Aorta (tissue), 5 donors: ENCODE results near the gene CEP128. TPM values are rescaled to one million over a fixed set of nuclear protein-coding genes. Genes with fewer than 3 reads are reported as not detected.

Source experiments
- ATAC-seq: fragments of 200-7000 bp; cut with Tn5 transposase; one replicate; pipeline ENCODE4 v1.9.1; 2022; ENCODE audit warnings: moderate library complexity; ENCODE audit not compliant: low FRiP score
- DNase-seq, 2 donors: peaks; one replicate each; pipeline ENCODE4 v3.0.0-alpha.2; 2020
- H3K27ac ChIP-seq, 2 donors: one replicate each; pipeline ENCODE4 v1.5.1; 2013; ENCODE audit warnings: low read length in 2 of 2, mild to moderate bottlenecking in 2 of 2, moderate library complexity in 2 of 2, control low read depth in 1 of 2, inconsistent platforms in 1 of 2, low read depth in 1 of 2
- H3K27me3 ChIP-seq, 2 donors: one replicate each; pipeline ENCODE4 v1.6.1; 2013; ENCODE audit warnings: control low read depth in 1 of 2, low read length in 1 of 2, mild to moderate bottlenecking in 1 of 2, moderate library complexity in 1 of 2; ENCODE audit not compliant: insufficient read depth in 2 of 2, control insufficient read depth in 1 of 2
- H3K36me3 ChIP-seq, 2 donors: one replicate each; pipeline ENCODE4 v1.6.1; 2013; ENCODE audit warnings: control low read depth in 1 of 2, low read length in 1 of 2, mild to moderate bottlenecking in 1 of 2; ENCODE audit not compliant: insufficient read depth in 2 of 2, control insufficient read depth in 1 of 2
- H3K4me1 ChIP-seq, 2 donors: one replicate each; pipeline ENCODE4 v1.6.1; 2013; ENCODE audit warnings: low read length in 2 of 2, control low read depth in 1 of 2, mild to moderate bottlenecking in 1 of 2, moderate library complexity in 1 of 2; ENCODE audit not compliant: insufficient read depth in 2 of 2, control insufficient read depth in 1 of 2
- H3K4me3 ChIP-seq, 2 donors: one replicate each; pipeline ENCODE4 v1.5.1; 2013; ENCODE audit warnings: low read length in 2 of 2, control low read depth in 1 of 2, mild to moderate bottlenecking in 1 of 2
- H3K9me3 ChIP-seq: one replicate; pipeline ENCODE4 v1.6.1; 2013; ENCODE audit warnings: mild to moderate bottlenecking, low read length; ENCODE audit not compliant: control insufficient read depth
- WGBS, 2 donors: extraction: QIAGEN DNeasy Blood & Tissue Kit; methylation state at CpG; one replicate each; pipeline ENCODE4 v1.1.7; 2013; 5-methylcytosine and 5-hydroxymethylcytosine counted together
- intact Hi-C, 2 donors: fragments of 100-400 bp; cut with DNase I; formaldehyde crosslinking; loops; one replicate each; pipeline versions ENCODE4 v1.14.2 to v1.15.0; 2022
- polyA plus RNA-seq, 2 donors: library from polyadenylated mRNA; stranded (reverse); fragments of 200-250 nt; gene quantifications; one replicate each; pipeline ENCODE4 v1.2.3, GENCODE V29; 2013
- total RNA-seq, 2 donors: library from RNA; stranded (reverse); fragmentation: NEBNext Ultra II Directional; extraction: Animal tissue kit (Norgen Biotek cat#: 25700); gene quantifications; one replicate each; pipeline ENCODE4 v1.2.1, GENCODE V29; 2021
- donor health status: healthy with polysubstance abuse.
- donor health status: Bipolar disorder and iron deficiency.
- donor health status: DM: no; HTN: no; CAD: no.
- donor health status: DM: no; HTN: no; CAD: no.
- donor health status: DM: yes; HTN: yes; CAD: no.

The CEP128 gene
- total and polyA plus RNA-seq, 4 donors: 0.95 to 8.4 (median 4.4) TPM

- WGBS, 2 donors: 83 to 84% methylated on average over 5 of the region's 5 CpGs
- ATAC-seq: no peak
- intact Hi-C loops: loop anchor here in 1 of 2 donors (5.0 kb wide), 1 partner anchor 227 kb away; no protein-coding TSS in a partner anchor
Measured at GRCh38 chr14:80944861-80945617, 3.5 kb upstream of the CEP128 start.

DNA sequence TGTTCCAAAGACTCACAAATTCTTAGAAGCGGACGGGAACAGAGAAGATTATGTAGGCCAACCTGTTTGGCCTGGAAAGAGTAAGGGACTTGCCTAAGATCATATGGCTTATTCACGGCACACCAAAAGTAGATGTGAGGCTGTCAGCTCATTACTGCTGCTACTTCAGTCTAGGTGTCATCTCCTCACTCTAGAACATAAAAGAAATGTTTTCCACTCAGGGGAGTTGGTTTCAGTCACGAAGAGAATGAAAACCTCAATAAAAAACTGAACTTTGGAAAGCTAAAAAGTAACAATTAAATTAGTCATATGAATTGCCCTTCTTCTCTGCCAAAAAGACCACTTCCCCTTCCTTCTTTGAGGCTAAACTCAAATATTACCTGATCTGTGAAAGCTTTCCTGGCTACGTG is 658 bp upstream of the CEP128 start:
- peak; percentile 11 for ATAC-seq

More at GRCh38 chr14:80944861-80945617, 3.5 kb upstream of the CEP128 start:
- Histone ChIP-seq H3K27me3 (peaks cover 0 to 1% of the 10 kb centered on the region in 2 donors), H3K4me1 (no peaks in the 10 kb centered on the region), H3K4me3 (no peak overlapping the region), H3K9me3 (no peaks in the 10 kb centered on the region), H3K36me3 (no peaks in the 10 kb centered on the region), H3K27ac (no peak overlapping the region)
- no peak for DNase-seq

GRCh38 chr14:80940146-80940545 is 1.4 kb downstream of the CEP128 start:
- intact Hi-C loops: loop anchor here in 1 of 2 donors (5.0 kb wide), 1 partner anchor 232 kb away; no protein-coding TSS in a partner anchor

More for the DNA sequence above, 658 bp upstream of the CEP128 start:
- peak overlapping the region in 1 of 2 donors; percentile 39 for H3K4me3 ChIP-seq
- peaks cover 0 to 1% of the 10 kb centered on the region in 2 donors for H3K27me3 ChIP-seq
- no peaks in the 10 kb centered on the region for H3K9me3 ChIP-seq
- no peaks in the 10 kb centered on the region for H3K36me3 ChIP-seq
- H3K4me1 ChIP-seq: no peaks in the 10 kb centered on the region
- H3K27ac ChIP-seq: no peak overlapping the region
- intact Hi-C loops: loop anchor here in 1 of 2 donors (5.0 kb wide), 1 partner anchor 230 kb away; no protein-coding TSS in a partner anchor
- DNase-seq: no peak
- 36 to 46% methylated on average over 5 of the region's 5 CpGs for WGBS, 2 donors

DNA sequence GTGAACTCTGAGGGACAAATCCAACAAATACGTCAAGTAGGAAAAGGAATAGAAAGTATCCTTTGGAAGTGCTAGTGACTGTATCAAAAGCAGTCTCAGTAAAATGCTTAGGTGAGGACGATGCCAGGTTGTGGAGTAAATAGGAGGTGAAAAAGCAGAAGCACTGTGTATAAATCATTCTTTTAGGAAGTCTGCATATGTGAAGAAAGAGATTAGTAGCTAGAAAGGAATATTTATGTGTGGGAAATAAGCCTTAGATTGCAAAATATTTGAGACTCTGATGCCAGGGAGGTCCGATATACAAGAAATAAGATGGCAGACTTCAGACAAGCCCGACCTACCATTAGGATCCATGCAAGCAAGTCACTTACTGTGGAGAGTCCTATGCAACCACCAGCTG is 7.9 kb downstream of the CEP128 start:
- H3K4me1 ChIP-seq: no peaks in the 10 kb centered on the region
- intact Hi-C loops: no loop called here
- H3K27ac ChIP-seq: no peak overlapping the region
- H3K9me3 ChIP-seq: no peaks in the 10 kb centered on the region
- H3K36me3 ChIP-seq: no peaks in the 10 kb centered on the region
- DNase-seq (no peak), ATAC-seq (no peak)
- H3K4me3 ChIP-seq: no peak overlapping the region
- H3K27me3 ChIP-seq: no peaks in the 10 kb centered on the region
- WGBS, 2 donors: 82% methylated on average over 4 of the region's 4 CpGs

More at GRCh38 chr14:80940146-80940545, 1.4 kb downstream of the CEP128 start:
- Histone ChIP-seq H3K36me3 (no peaks in the 10 kb centered on the region), H3K27me3 (peaks cover 0 to 1% of the 10 kb centered on the region in 2 donors), H3K9me3 (no peaks in the 10 kb centered on the region), H3K4me3 (no peak overlapping the region), H3K27ac (no peak overlapping the region), H3K4me1 (no peaks in the 10 kb centered on the region)
- ATAC-seq (no peak), DNase-seq (no peak)
- 72 to 90% methylated on average over 1 of the region's 1 CpG for WGBS, 2 donors

GRCh38 chr14:80933282-80933681 is 8.3 kb downstream of the CEP128 start:
- Histone ChIP-seq H3K4me1 (no peaks in the 10 kb centered on the region), H3K4me3 (no peak overlapping the region), H3K36me3 (no peaks in the 10 kb centered on the region), H3K27ac (no peak overlapping the region), H3K27me3 (no peaks in the 10 kb centered on the region), H3K9me3 (no peaks in the 10 kb centered on the region)
- DNase-seq: no peak
- ATAC-seq: no peak
- intact Hi-C loops: no loop called here

GRCh38 chr14:80930836-80931389 is 10.6 kb downstream of the CEP128 start:
- H3K27me3 ChIP-seq: no peaks in the 10 kb centered on the region
- H3K4me3 ChIP-seq: no peak overlapping the region
- DNase-seq (no peak), ATAC-seq (no peak)
- WGBS, 2 donors: 78 to 82% methylated on average over 8 of the region's 8 CpGs
- intact Hi-C loops: no loop called here
- no peaks in the 10 kb centered on the region for H3K4me1 ChIP-seq
- no peak overlapping the region for H3K27ac ChIP-seq
- no peaks in the 10 kb centered on the region for H3K9me3 ChIP-seq
- H3K36me3 ChIP-seq: no peaks in the 10 kb centered on the region

DNA sequence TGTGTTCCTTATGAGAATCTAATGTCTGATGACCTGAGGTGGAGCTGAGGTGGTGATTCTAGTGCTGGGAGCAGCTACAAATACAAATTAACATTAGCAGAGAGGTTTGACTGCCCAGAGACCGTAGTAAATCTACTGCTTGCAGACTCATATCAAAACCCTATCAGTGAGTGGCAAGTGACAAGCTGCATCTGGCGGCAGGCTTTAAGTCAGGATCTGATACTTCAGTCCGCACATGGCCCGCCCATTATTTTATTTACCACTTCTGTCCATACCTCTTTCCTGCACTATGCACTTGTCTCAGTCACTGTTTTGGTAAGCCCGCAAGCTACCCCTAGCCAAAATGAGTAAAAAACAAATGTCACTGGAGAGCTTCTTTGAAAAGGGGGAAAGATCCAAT is 11.4 kb downstream of the CEP128 start:
- Histone ChIP-seq H3K4me1 (no peaks in the 10 kb centered on the region), H3K27ac (no peak overlapping the region), H3K27me3 (no peaks in the 10 kb centered on the region), H3K9me3 (no peaks in the 10 kb centered on the region), H3K4me3 (no peak overlapping the region), H3K36me3 (no peaks in the 10 kb centered on the region)
- ATAC-seq (no peak), DNase-seq (no peak)
- 94 to 96% methylated on average over 5 of the region's 5 CpGs for WGBS, 2 donors
- intact Hi-C loops: no loop called here

DNA sequence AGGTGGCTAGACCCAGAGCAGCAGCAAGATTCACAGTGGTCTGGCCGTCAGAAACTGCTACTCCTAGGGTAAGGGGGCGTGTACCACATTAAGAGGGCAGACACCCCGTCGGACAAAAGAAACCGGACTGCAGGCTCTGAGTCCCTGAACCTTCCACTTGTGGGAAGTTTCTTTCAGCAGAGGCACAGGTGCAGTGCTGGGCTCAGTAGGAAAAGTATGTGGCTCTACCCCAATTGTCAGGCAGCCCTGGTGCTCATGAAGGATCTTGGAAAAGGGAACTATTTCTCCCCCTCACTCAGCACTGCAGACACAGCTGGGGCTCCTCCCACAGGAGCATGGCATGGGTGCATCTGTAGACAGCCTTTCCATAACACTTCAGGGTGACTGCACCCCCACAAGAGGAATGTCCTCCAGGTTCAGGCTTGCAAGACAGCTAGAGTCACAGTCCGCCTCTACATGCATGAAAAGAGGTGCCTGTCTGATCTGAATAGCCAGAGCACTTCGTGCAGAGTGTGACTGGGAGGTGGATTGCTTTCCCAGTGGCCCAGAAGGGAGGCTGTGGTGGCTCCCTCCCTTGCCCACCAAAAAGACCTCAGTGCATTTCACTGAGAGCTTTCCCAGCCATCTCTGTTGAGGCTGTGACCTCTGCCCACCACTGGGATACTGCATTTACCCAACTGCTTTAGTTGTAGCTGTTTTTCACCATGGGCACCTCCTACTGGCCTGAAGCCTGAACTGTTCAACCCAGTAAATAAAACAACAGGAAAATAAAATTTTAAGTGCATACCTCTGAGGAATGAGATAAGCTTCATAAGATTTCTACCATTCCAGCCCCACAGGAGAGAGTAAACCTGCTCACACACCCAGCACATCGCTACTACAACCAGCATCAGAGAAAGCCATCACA is 14.2 kb downstream of the CEP128 start:
- Histone ChIP-seq H3K27me3 (no peaks in the 10 kb centered on the region), H3K27ac (no peak overlapping the region), H3K36me3 (no peaks in the 10 kb centered on the region), H3K4me3 (no peak overlapping the region), H3K9me3 (no peaks in the 10 kb centered on the region), H3K4me1 (no peaks in the 10 kb centered on the region)
- 88 to 92% methylated on average over 8 of the region's 8 CpGs for WGBS, 2 donors
- ATAC-seq (no peak), DNase-seq (no peak)
- intact Hi-C loops: no loop called here
